Tibial nerve (tissue), 4 donors: Measurements from ENCODE around the gene SLN. TPM values are rescaled to one million over a fixed set of nuclear protein-coding genes. Genes with fewer than 3 reads are reported as not detected.

Experiments
- DNase-seq, 2 donors: peaks; one replicate each; pipeline ENCODE4 v3.0.0-alpha.2; 2019; ENCODE audit warnings: low spot score in 2 of 2
- H3K27ac ChIP-seq, 4 donors: fragments of 200-600 bp; sonication (generic) in 3 of 4; one replicate each; pipeline ENCODE4 v1.5.1; 2017 to 2019; ENCODE audit warnings: mild to moderate bottlenecking in 1 of 4
- H3K27me3 ChIP-seq, 2 donors: fragments of 200-600 bp; sonication (generic) in 1 of 2; one replicate each; pipeline versions ENCODE4 v1.5.1 to v1.6.0; 2017 to 2019
- H3K36me3 ChIP-seq, 3 donors: fragments of 200-600 bp; sonication (generic); one replicate each; pipeline ENCODE4 v1.5.1; 2018 to 2019
- H3K4me1 ChIP-seq, 4 donors: fragments of 200-600 bp; sonication (generic) in 3 of 4; one replicate each; pipeline ENCODE4 v1.5.1; 2017 to 2019
- H3K4me3 ChIP-seq, 4 donors: fragments of 200-600 bp; sonication (generic) in 3 of 4; one replicate each; pipeline ENCODE4 v1.5.1; 2017 to 2019; ENCODE audit warnings: mild to moderate bottlenecking in 1 of 4, moderate library complexity in 1 of 4
- H3K9me3 ChIP-seq, 4 donors: fragments of 200-600 bp; sonication (generic) in 3 of 4; one replicate each; pipeline ENCODE4 v1.5.1; 2017 to 2019
- EP300 ChIP-seq, 2 donors: sonication (generic); formaldehyde crosslinking; IDR thresholded peaks; one replicate each; pipeline ENCODE4 v1.6.1; 2017; ENCODE audit warnings: antibody characterized with exemption in 2 of 2, mild to moderate bottlenecking in 1 of 2
- POLR2A ChIP-seq, 2 donors: fragments of 450-650 bp; IDR thresholded peaks; one replicate each; pipeline ENCODE4 v1.6.1; 2017; ENCODE audit warnings: antibody characterized with exemption in 2 of 2, mild to moderate bottlenecking in 2 of 2, moderate library complexity in 2 of 2
- WGBS, 2 donors: methylation state at CpG; one replicate each; pipeline ENCODE4 v1.1.5; 2018; 5-methylcytosine and 5-hydroxymethylcytosine counted together
- total RNA-seq, 4 donors: library from RNA; depleted of rRNA; stranded (reverse); fragments of >200 nt; gene quantifications; one replicate each; pipeline ENCODE4 v1.1.0, GENCODE V29; 2016
- TF ChIP-seq, protein P1 (sequence below), 5 experiments: fragments of 200-600 bp in 3 of 5; fragments of 450-650 bp in 2 of 5; sonication (generic) in 3 of 5; IDR thresholded peaks; one replicate each; pipeline ENCODE4 v1.5.1; 2016 to 2019; ENCODE audit warnings: antibody characterized with exemption in 5 of 5, mild to moderate bottlenecking in 3 of 5, moderate library complexity in 2 of 5

SLN gene
- total RNA-seq, 4 donors from 2014 or later: 1.5 to 7.5 TPM; not detected in 2

GRCh38 chr11:107719557-107720302 lies 7.9 kb upstream of the SLN start:
- Histone ChIP-seq H3K36me3 (no peaks in the 10 kb centered on the region), H3K27ac (peak overlapping the region in 2 of 4 donors; percentile 74), H3K4me1 (peaks cover 0 to 16% (median 0%) of the 10 kb centered on the region in 4 donors), H3K9me3 (no peaks in the 10 kb centered on the region), H3K27me3 (no peaks in the 10 kb centered on the region), H3K4me3 (no peak overlapping the region)
- TF ChIP-seq EP300 (IDR thresholded peaks at IDR 0.05) (peak in 1 of 2 donors; percentile 72), POLR2A (IDR thresholded peaks at IDR 0.05) (no peak)
- 50 to 51% methylated on average over 7 of the region's 7 CpGs for WGBS, 2 donors
- peak in 1 of 2 donors; percentile 38 for DNase-seq

DNA sequence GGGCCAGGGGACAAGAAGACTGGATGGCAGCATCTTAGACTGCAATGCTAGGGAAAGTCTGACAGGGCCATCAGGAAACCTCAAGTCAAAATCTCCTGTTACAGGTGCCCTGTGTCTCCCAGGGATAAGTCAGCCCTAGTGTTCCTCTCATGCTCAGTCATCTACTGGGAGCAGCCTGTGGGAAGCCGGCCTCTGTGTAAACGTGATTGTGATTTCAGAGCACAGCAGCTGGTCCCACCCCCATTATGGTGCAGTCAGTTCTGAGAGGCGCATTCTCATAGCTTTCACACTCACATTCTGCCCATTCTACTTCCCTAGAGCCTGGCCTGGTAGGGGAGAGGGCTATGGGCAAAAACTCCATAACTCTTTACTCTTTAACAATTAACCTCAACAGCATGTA lies 7.2 kb upstream of the SLN start:
- no peaks in the 10 kb centered on the region for H3K9me3 ChIP-seq
- TF ChIP-seq EP300 (IDR thresholded peaks at IDR 0.05) (no peak), POLR2A (IDR thresholded peaks at IDR 0.05) (no peak)
- TF ChIP-seq, protein P1, sequence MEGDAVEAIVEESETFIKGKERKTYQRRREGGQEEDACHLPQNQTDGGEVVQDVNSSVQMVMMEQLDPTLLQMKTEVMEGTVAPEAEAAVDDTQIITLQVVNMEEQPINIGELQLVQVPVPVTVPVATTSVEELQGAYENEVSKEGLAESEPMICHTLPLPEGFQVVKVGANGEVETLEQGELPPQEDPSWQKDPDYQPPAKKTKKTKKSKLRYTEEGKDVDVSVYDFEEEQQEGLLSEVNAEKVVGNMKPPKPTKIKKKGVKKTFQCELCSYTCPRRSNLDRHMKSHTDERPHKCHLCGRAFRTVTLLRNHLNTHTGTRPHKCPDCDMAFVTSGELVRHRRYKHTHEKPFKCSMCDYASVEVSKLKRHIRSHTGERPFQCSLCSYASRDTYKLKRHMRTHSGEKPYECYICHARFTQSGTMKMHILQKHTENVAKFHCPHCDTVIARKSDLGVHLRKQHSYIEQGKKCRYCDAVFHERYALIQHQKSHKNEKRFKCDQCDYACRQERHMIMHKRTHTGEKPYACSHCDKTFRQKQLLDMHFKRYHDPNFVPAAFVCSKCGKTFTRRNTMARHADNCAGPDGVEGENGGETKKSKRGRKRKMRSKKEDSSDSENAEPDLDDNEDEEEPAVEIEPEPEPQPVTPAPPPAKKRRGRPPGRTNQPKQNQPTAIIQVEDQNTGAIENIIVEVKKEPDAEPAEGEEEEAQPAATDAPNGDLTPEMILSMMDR (IDR thresholded peaks at IDR 0.05): no peak
- no peaks in the 10 kb centered on the region for H3K36me3 ChIP-seq
- DNase-seq: no peak
- H3K4me1 ChIP-seq: peaks cover 0 to 16% (median 0%) of the 10 kb centered on the region in 4 donors
- H3K27ac ChIP-seq: peak overlapping the region in 2 of 4 donors; percentile 74
- 47 to 61% methylated on average over 3 of the region's 3 CpGs for WGBS, 2 donors
- no peaks in the 10 kb centered on the region for H3K27me3 ChIP-seq
- no peak overlapping the region for H3K4me3 ChIP-seq

GRCh38 chr11:107716884-107717532 lies 5.2 kb upstream of the SLN start:
- Histone ChIP-seq H3K27ac (no peak overlapping the region), H3K36me3 (no peaks in the 10 kb centered on the region), H3K27me3 (no peaks in the 10 kb centered on the region), H3K4me1 (peaks cover 0 to 22% (median 0%) of the 10 kb centered on the region in 4 donors), H3K4me3 (no peak overlapping the region), H3K9me3 (no peaks in the 10 kb centered on the region)
- TF ChIP-seq POLR2A (IDR thresholded peaks at IDR 0.05) (no peak), EP300 (IDR thresholded peaks at IDR 0.05) (no peak)
- TF ChIP-seq, protein P1 (IDR thresholded peaks at IDR 0.05): no peak
- 81 to 86% methylated on average over 4 of the region's 4 CpGs for WGBS, 2 donors
- no peak for DNase-seq

- no peaks in the 10 kb centered on the region for H3K9me3 ChIP-seq
- H3K27ac ChIP-seq: no peak overlapping the region
- 36 to 47% methylated on average over 3 of the region's 3 CpGs for WGBS, 2 donors
- H3K4me3 ChIP-seq: no peak overlapping the region
- H3K36me3 ChIP-seq: no peaks in the 10 kb centered on the region
- peaks cover 0 to 4% of the 10 kb centered on the region in 2 donors for H3K27me3 ChIP-seq
- no peak for DNase-seq
- TF ChIP-seq, protein P1 (IDR thresholded peaks at IDR 0.05): no peak
- TF ChIP-seq POLR2A (IDR thresholded peaks at IDR 0.05) (no peak), EP300 (IDR thresholded peaks at IDR 0.05) (no peak)
- peaks cover 0 to 6% (median 0%) of the 10 kb centered on the region in 4 donors for H3K4me1 ChIP-seq
These were observed 1.2 kb upstream of the SLN start for GRCh38 chr11:107713009-107713408.

DNA sequence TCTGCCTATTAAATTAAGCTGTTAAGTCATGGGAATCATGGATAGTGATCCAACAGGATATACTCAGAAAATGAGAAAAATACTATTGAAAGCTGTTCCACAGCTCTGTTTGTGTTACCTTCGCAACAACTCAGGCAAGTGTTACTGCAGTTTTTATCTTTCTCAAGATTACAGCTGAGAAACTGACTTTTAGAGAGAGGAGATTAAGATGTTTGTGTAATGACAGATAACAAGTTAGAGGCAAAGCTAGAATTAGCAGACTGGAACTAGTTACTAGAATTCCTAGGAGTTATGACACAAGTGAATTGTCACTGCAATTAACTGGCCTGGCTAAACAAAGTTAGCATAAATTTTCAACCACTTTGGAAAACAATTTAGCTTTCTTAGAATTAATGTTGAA lies 1.6 kb downstream of the SLN start:
- Histone ChIP-seq H3K4me3 (no peak overlapping the region), H3K4me1 (peaks cover 0 to 6% (median 0%) of the 10 kb centered on the region in 4 donors), H3K9me3 (no peaks in the 10 kb centered on the region), H3K27ac (no peak overlapping the region), H3K27me3 (peaks cover 0 to 4% of the 10 kb centered on the region in 2 donors), H3K36me3 (no peaks in the 10 kb centered on the region)
- TF ChIP-seq EP300 (IDR thresholded peaks at IDR 0.05) (no peak), POLR2A (IDR thresholded peaks at IDR 0.05) (no peak)
- TF ChIP-seq, protein P1 (IDR thresholded peaks at IDR 0.05): no peak
- 94 to 98% methylated on average over 1 of the region's 1 CpG for WGBS, 2 donors
- DNase-seq: no peak
